Measurements from ENCODE around the gene TK1. TPM values are rescaled to one million over a fixed set of nuclear protein-coding genes. Genes with fewer than 3 reads are reported as not detected.
A peak's percentile ranks its signal among the peaks of the same experiment; 100 is the strongest.
"Not testable (repeated sequence)": the region's sequence is repeated elsewhere in the genome, so short reads cannot be mapped to it uniquely, and the experiment has no call there.

TK1 gene
- total RNA-seq = 17.7 and 23.9 TPM in 2 replicates

GRCh38 chr17:78186692-78187595, at the start of gene TK1, which contains the start of gene AFMID:
Gene TK1, minus strand, starts transcription at chr17:78187052. Its CDS starts 58 bp downstream, at chr17:78186994.
Gene AFMID, plus strand, starts transcription at chr17:78187362. Its CDS starts 9 bp downstream, at chr17:78187371.
- DNase-seq (ENCODE audit: insufficient read length, low spot score, missing footprints) = peak; percentile 100
- peak; percentile 56 for TF ChIP-seq CTCF (IDR thresholded peaks at IDR 0.05; ENCODE audit: extremely low read depth, low read depth, low read length)
- H3K79me2 ChIP-seq (ENCODE audit: insufficient read depth, low read length) = peaks cover 12% of the 10 kb centered on the region
- H3K9me3 ChIP-seq (ENCODE audit: low read depth, low read length) = no peaks in the 10 kb centered on the region
- H3K27me3 ChIP-seq (ENCODE audit: insufficient read depth, low read length) = no peaks in the 10 kb centered on the region
- peak within 1 kb of the TSS; percentile 65 for H3K27ac ChIP-seq (ENCODE audit: low read depth, low read length)
- peaks cover 13% of the 10 kb centered on the region for H3K4me1 ChIP-seq (ENCODE audit: insufficient read depth, low read length)
- H3K36me3 ChIP-seq (ENCODE audit: insufficient read depth, low read length) = peaks cover 4% of the 10 kb centered on the region
- H3K4me3 ChIP-seq (ENCODE audit: insufficient read depth, low read length) = peak within 1 kb of the TSS; percentile 94
- H4K20me1 ChIP-seq (ENCODE audit: insufficient read depth, low read length) = peaks cover 3% of the 10 kb centered on the region
- H3K4me2 ChIP-seq (ENCODE audit: insufficient read depth, low read length) = peak within 1 kb of the TSS; percentile 97
- peak within 1 kb of the TSS; percentile 95 for H2AFZ ChIP-seq (ENCODE audit: low read length)

- no peak overlapping the region for H3K4me3 ChIP-seq (ENCODE audit: insufficient read depth, low read length)
- H3K9me3 ChIP-seq (ENCODE audit: low read depth, low read length) = no peaks in the 10 kb centered on the region
- DNase-seq (ENCODE audit: insufficient read length, low spot score, missing footprints) = peak; percentile 46
- TF ChIP-seq CTCF (IDR thresholded peaks at IDR 0.05; ENCODE audit: extremely low read depth, low read depth, low read length) = no peak
- no peaks in the 10 kb centered on the region for H3K36me3 ChIP-seq (ENCODE audit: insufficient read depth, low read length)
- peaks cover 20% of the 10 kb centered on the region for H3K27me3 ChIP-seq (ENCODE audit: insufficient read depth, low read length)
- H4K20me1 ChIP-seq (ENCODE audit: insufficient read depth, low read length) = no peaks in the 10 kb centered on the region
- H3K4me1 ChIP-seq (ENCODE audit: insufficient read depth, low read length) = no peaks in the 10 kb centered on the region
- H3K79me2 ChIP-seq (ENCODE audit: insufficient read depth, low read length) = no peaks in the 10 kb centered on the region
- H3K27ac ChIP-seq (ENCODE audit: low read depth, low read length) = no peak overlapping the region
- H2AFZ ChIP-seq (ENCODE audit: low read length) = no peak overlapping the region
- H3K4me2 ChIP-seq (ENCODE audit: insufficient read depth, low read length) = no peak overlapping the region
Measured at GRCh38 chr17:78235885-78236284, 49.0 kb upstream of the TK1 start.

- H3K4me2 ChIP-seq (ENCODE audit: insufficient read depth, low read length); H3K27ac ChIP-seq (ENCODE audit: low read depth, low read length); H3K79me2 ChIP-seq (ENCODE audit: insufficient read depth, low read length); H3K4me3 ChIP-seq (ENCODE audit: insufficient read depth, low read length); H3K9me3 ChIP-seq (ENCODE audit: low read depth, low read length); H3K4me1 ChIP-seq (ENCODE audit: insufficient read depth, low read length); H2AFZ ChIP-seq (ENCODE audit: low read length); H4K20me1 ChIP-seq (ENCODE audit: insufficient read depth, low read length); H3K36me3 ChIP-seq (ENCODE audit: insufficient read depth, low read length); DNase-seq (ENCODE audit: insufficient read length, low spot score, missing footprints): not testable (repeated sequence)
- H3K27me3 ChIP-seq (ENCODE audit: insufficient read depth, low read length) = peaks cover 28% of the 10 kb centered on the region
Measured at GRCh38 chr17:78235022-78235421, 48.2 kb upstream of the TK1 start.

- no peak for TF ChIP-seq CTCF (IDR thresholded peaks at IDR 0.05; ENCODE audit: extremely low read depth, low read depth, low read length)
- H3K27ac ChIP-seq (ENCODE audit: low read depth, low read length) = no peak overlapping the region
- no peaks in the 10 kb centered on the region for H3K36me3 ChIP-seq (ENCODE audit: insufficient read depth, low read length)
- peak; percentile 69 for DNase-seq (ENCODE audit: insufficient read length, low spot score, missing footprints)
- no peak overlapping the region for H3K4me2 ChIP-seq (ENCODE audit: insufficient read depth, low read length)
- no peaks in the 10 kb centered on the region for H3K79me2 ChIP-seq (ENCODE audit: insufficient read depth, low read length)
- H3K4me1 ChIP-seq (ENCODE audit: insufficient read depth, low read length) = no peaks in the 10 kb centered on the region
- H4K20me1 ChIP-seq (ENCODE audit: insufficient read depth, low read length) = no peaks in the 10 kb centered on the region
- no peak overlapping the region for H2AFZ ChIP-seq (ENCODE audit: low read length)
- H3K9me3 ChIP-seq (ENCODE audit: low read depth, low read length) = no peaks in the 10 kb centered on the region
- peaks cover 28% of the 10 kb centered on the region for H3K27me3 ChIP-seq (ENCODE audit: insufficient read depth, low read length)
- H3K4me3 ChIP-seq (ENCODE audit: insufficient read depth, low read length) = no peak overlapping the region
Measured at GRCh38 chr17:78234261-78234865, 47.5 kb upstream of the TK1 start.
